ENCODE results near the gene CHRM4.

CHRM4 gene

GRCh38 chr11:46347637-46348311, 43.8 kb downstream of the CHRM4 start:
- DNase-seq (ENCODE audit: low spot score), result no peak

- peak; percentile 75 for DNase-seq (ENCODE audit: low spot score)
These were observed 44.5 kb downstream of the CHRM4 start, which contains the start of gene DGKZ for GRCh38 chr11:46346886-46347636. TSS of gene DGKZ (plus strand) at chr11:46347463. CDS start at chr11:46347660, 197 bp downstream.

- no peak for DNase-seq (ENCODE audit: low spot score)
These were observed 45.6 kb downstream of the CHRM4 start for GRCh38 chr11:46345881-46346484.

- DNase-seq (ENCODE audit: low spot score), result no peak
These were observed 46.4 kb downstream of the CHRM4 start for GRCh38 chr11:46345131-46345597.

GRCh38 chr11:46343520-46343919, 48.1 kb downstream of the CHRM4 start:
- DNase-seq (ENCODE audit: low spot score), result no peak

DNA sequence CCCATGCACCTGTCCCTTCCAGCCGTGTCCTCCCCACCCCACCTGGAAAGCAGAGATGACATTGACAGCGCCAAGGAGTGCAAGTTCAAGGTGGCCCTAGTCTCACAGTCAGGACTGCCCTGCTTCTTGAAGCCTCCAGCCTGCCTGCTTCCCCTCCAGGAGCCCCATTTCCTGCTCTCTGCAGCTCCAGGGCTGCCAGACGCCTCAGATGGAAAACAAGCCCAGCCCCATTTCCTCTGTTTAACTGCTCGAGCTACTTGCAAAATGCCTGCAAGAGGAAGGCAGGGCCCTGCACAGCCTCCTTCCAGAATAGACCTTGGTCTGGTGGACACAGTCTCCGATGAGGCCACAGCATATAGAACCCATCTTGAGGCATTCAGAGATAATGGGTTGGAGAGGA, 49.3 kb downstream of the CHRM4 start:
- no peak for DNase-seq (ENCODE audit: low spot score)

GRCh38 chr11:46341454-46341853, 50.1 kb downstream of the CHRM4 start:
- DNase-seq (ENCODE audit: low spot score), result no peak

DNA sequence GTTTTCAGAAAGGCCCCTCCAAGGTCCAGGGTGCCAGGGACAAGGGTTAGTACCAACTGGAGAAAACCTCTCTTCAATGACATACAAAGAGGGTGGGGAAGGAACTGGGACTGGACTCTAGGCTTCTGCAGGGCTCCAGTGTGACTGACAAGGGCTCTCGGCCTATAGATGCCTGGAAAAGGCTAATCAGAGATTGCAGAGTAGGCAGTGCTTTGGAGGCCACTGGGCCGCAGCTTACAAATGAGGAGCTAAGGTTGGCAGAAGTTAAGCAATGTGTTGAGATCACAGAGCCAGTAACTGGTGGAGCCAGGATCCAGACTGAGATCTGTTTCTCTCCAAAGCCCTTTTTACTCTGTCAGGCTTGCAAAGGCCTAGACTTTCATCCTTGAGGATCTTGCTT, 51.8 kb downstream of the CHRM4 start:
- DNase-seq (ENCODE audit: low spot score), result no peak

- DNase-seq (ENCODE audit: low spot score), result peak; percentile 45
These were observed 52.4 kb downstream of the CHRM4 start for GRCh38 chr11:46338988-46339666.

DNA sequence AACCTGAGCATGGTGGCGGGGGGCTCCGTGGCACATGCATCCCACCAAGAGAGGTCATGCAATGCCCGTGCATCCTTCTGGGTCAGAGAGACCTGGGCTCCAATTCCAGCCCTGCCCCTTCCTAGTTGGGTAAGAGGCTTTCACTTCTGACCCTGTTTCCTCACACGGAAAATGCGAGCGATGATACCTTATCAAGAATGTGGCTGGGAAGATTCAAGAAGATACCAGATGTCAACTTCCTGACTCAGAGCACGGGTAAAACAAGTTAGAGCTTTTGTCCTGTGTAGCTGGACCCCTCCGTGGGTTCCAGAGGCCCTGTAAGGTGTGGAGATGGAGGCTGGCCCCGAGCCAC, 53.0 kb downstream of the CHRM4 start:
- DNase-seq (ENCODE audit: low spot score), result no peak

GRCh38 chr11:46337626-46338345, 53.8 kb downstream of the CHRM4 start:
- no peak for DNase-seq (ENCODE audit: low spot score)

DNA sequence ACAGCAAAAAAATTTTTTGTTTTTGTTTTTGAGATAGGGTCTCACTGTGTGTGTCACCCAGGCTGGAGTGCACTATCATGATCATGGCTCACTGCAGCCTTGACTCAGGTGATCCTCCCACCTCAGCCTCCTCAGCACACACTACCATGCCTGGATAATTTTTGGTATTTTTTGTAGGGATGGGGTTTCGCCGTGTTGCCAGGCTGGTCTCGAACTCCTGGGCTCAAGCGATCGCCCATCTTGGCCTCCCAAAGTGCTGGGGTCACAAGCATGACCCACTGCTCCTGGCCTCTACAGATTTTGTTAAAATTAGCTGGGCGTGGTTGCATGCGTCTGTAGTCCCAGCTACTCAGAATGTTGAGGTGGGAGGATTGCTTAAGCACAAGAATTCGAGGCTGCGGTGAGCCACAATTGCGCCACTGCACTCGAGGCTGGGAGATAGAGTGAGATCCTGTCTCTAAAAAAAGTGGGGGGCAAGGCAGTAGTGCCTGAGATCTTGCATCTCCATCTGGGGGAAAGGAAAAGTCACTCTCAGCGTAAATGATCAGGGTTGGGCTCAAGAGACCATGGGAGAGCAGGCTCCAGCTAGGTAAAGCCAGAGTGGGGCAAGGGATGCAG, 54.9 kb downstream of the CHRM4 start:
- no peak for DNase-seq (ENCODE audit: low spot score)

GRCh38 chr11:46335890-46336562, 55.5 kb downstream of the CHRM4 start:
- DNase-seq (ENCODE audit: low spot score), result peak; percentile 28

GRCh38 chr11:46335271-46335670, 56.3 kb downstream of the CHRM4 start:
- no peak for DNase-seq (ENCODE audit: low spot score)

DNA sequence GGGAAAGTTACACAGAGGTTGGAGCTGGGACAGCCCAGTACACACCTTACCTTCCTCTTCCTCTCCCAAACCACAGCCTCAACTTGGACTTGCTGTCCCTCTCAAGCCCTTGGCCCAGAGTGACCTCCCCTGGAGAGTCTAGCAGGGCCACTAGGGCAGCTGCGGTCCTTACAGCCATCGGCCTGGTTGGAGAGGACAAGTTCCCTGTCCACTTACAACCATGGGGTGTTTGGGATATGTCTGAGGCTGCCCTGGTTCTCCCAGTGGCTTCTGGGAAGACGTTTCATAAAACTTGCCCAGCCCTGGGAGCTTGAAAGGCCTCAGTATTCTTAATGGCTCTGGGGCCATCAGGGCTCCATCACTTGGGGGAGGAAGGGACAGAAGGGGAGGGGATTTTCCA, 57.4 kb downstream of the CHRM4 start:
- no peak for DNase-seq (ENCODE audit: low spot score)
